ENCODE measurements around the gene EPHX1. TPM values are rescaled to one million over a fixed set of nuclear protein-coding genes. Genes with fewer than 3 reads are reported as not detected.
"Not testable (repeated sequence)": the region's sequence is repeated elsewhere in the genome, so short reads cannot be mapped to it uniquely, and the experiment has no call there.

Gene EPHX1
- total and polyA plus RNA-seq, 2 experiments from 2014 or later, result 16.6 to 18.2 TPM

- no peak for TF ChIP-seq EZH2phosphoT487 (IDR thresholded peaks at IDR 0.05; ENCODE audit: insufficient read depth, low read depth)
- TF ChIP-seq EZH2 (IDR thresholded peaks at IDR 0.05; ENCODE audit: insufficient read depth, poor library complexity, severe bottlenecking), result no peak
- H3K27ac ChIP-seq, result no peak overlapping the region
- peaks cover 6% of the 10 kb centered on the region for H3F3A ChIP-seq (ENCODE audit: insufficient read depth)
- no peak overlapping the region for H3K4me2 ChIP-seq (ENCODE audit: unreplicated experiment)
- in situ Hi-C loops (cut with MboI), result no loop called here
- DNase-seq, result no peak
- whole genome bisulfite sequencing, 2 experiments (ENCODE audit: low coverage in 1 of 2, low lambda C conversion rate in 2 of 2, missing lambda C conversion rate in 2 of 2), result 100% methylated on average over 1 of the region's 1 CpG
- no peaks in the 10 kb centered on the region for H3K79me2 ChIP-seq (ENCODE audit: insufficient read depth)
- H2AFZ ChIP-seq, result no peak overlapping the region
- no peak overlapping the region for H3K9ac ChIP-seq
- no peaks in the 10 kb centered on the region for H4K20me1 ChIP-seq (ENCODE audit: insufficient read depth)
- H3K36me3 ChIP-seq (ENCODE audit: low read depth), result no peaks in the 10 kb centered on the region
- no peak overlapping the region for H3K4me3 ChIP-seq
- H3K4me1 ChIP-seq (ENCODE audit: insufficient read depth), result peaks cover 7% of the 10 kb centered on the region
- H3K27me3 ChIP-seq (replicated peaks; ENCODE audit: insufficient read depth), result no peaks in the 10 kb centered on the region
- no peaks in the 10 kb centered on the region for H3K9me2 ChIP-seq (ENCODE audit: insufficient read depth)
- no peaks in the 10 kb centered on the region for H3K9me3 ChIP-seq (ENCODE audit: low read depth)
Measured at GRCh38 chr1:225806249-225806648, 3.7 kb upstream of the EPHX1 start.

GRCh38 chr1:225806736-225807135, 3.2 kb upstream of the EPHX1 start:
- H3K4me2 ChIP-seq (ENCODE audit: unreplicated experiment); H2AFZ ChIP-seq; H3K79me2 ChIP-seq (ENCODE audit: insufficient read depth); H3K9ac ChIP-seq; H3K27ac ChIP-seq; H4K20me1 ChIP-seq (ENCODE audit: insufficient read depth); H3K27me3 ChIP-seq (replicated peaks; ENCODE audit: insufficient read depth); in situ Hi-C loops (cut with MboI); H3K9me3 ChIP-seq (ENCODE audit: low read depth); H3K36me3 ChIP-seq (ENCODE audit: low read depth); H3K9me2 ChIP-seq (ENCODE audit: insufficient read depth); DNase-seq; H3K4me3 ChIP-seq: not testable (repeated sequence)
- WGBS, 2 experiments (ENCODE audit: low coverage in 1 of 2, low lambda C conversion rate in 2 of 2, missing lambda C conversion rate in 2 of 2), result 93 to 97% methylated on average over 3 of the region's 3 CpGs
- peaks cover 12% of the 10 kb centered on the region for H3K4me1 ChIP-seq (ENCODE audit: insufficient read depth)
- peaks cover 11% of the 10 kb centered on the region for H3F3A ChIP-seq (ENCODE audit: insufficient read depth)

DNA sequence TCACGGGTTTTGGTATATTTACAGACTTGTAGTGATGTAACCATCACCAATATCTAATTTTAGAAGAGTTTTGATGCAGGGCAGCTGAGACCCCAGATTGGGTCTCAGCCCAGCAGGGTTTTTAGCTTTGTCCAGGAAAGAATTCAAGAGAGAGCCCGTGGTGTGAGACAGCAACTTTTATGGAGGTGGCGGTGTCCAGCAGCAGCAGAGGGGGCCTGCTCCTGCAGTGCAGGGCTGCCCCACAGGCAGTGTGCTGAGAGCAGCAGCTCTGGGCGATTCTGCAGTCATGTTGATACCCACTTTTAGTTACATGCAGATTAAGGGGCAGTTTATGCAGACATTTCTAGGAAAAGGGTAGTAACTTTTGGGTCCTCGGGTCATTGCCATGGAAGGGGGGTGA, 1.8 kb upstream of the EPHX1 start:
- DNase-seq, result no peak
- Histone ChIP-seq H3K79me2 (ENCODE audit: insufficient read depth) (no peaks in the 10 kb centered on the region), H3K9me3 (ENCODE audit: low read depth) (no peaks in the 10 kb centered on the region), H3K9me2 (ENCODE audit: insufficient read depth) (no peaks in the 10 kb centered on the region), H2AFZ (no peak overlapping the region), H4K20me1 (ENCODE audit: insufficient read depth) (no peaks in the 10 kb centered on the region), H3K4me2 (ENCODE audit: unreplicated experiment) (no peak overlapping the region), H3K36me3 (ENCODE audit: low read depth) (no peaks in the 10 kb centered on the region), H3K9ac (no peak overlapping the region), H3F3A (ENCODE audit: insufficient read depth) (peaks cover 24% of the 10 kb centered on the region), H3K27ac (no peak overlapping the region), H3K4me3 (no peak overlapping the region), H3K27me3 (replicated peaks; ENCODE audit: insufficient read depth) (no peaks in the 10 kb centered on the region), H3K4me1 (ENCODE audit: insufficient read depth) (peaks cover 22% of the 10 kb centered on the region)
- in situ Hi-C loops (cut with MboI), result no loop called here
- TF ChIP-seq EZH2phosphoT487 (IDR thresholded peaks at IDR 0.05; ENCODE audit: insufficient read depth, low read depth), result no peak
- no peak for TF ChIP-seq EZH2 (IDR thresholded peaks at IDR 0.05; ENCODE audit: insufficient read depth, poor library complexity, severe bottlenecking)
- WGBS, 2 experiments (ENCODE audit: low coverage in 1 of 2, low lambda C conversion rate in 2 of 2, missing lambda C conversion rate in 2 of 2), result 95 to 97% methylated on average over 5 of the region's 5 CpGs

GRCh38 chr1:225810579-225811538, 935 bp downstream of the EPHX1 start:
- H3K9me3 ChIP-seq (ENCODE audit: low read depth); H3K79me2 ChIP-seq (ENCODE audit: insufficient read depth); H3K27me3 ChIP-seq (replicated peaks; ENCODE audit: insufficient read depth); in situ Hi-C loops (cut with MboI); H3K36me3 ChIP-seq (ENCODE audit: low read depth); H3K9me2 ChIP-seq (ENCODE audit: insufficient read depth); H4K20me1 ChIP-seq (ENCODE audit: insufficient read depth): not testable (repeated sequence)
- H3K4me2 ChIP-seq (ENCODE audit: unreplicated experiment), result peak overlapping the region; percentile 89
- peaks cover 36% of the 10 kb centered on the region for H3K4me1 ChIP-seq (ENCODE audit: insufficient read depth)
- H3K4me3 ChIP-seq, result peak overlapping the region; percentile 85
- DNase-seq, result peak; percentile 34
- H3F3A ChIP-seq (ENCODE audit: insufficient read depth), result peaks cover 37% of the 10 kb centered on the region
- H3K9ac ChIP-seq, result peak overlapping the region; percentile 79
- peak overlapping the region; percentile 22; the same call in 1 of the 2 replicates for H3K27ac ChIP-seq
- peak overlapping the region; percentile 88 for H2AFZ ChIP-seq
- 11% methylated on average over 29 of the region's 29 CpGs for WGBS, 2 experiments (ENCODE audit: low coverage in 1 of 2, low lambda C conversion rate in 2 of 2, missing lambda C conversion rate in 2 of 2)
